ENCODE measurements around the gene ATOH7.

- TF ChIP-seq POLR2AphosphoS5 (IDR thresholded peaks at IDR 0.05) (no peak), POLR2A (IDR thresholded peaks at IDR 0.05; ENCODE audit: low read depth) (no peak)
- TF ChIP-seq, protein P1, sequence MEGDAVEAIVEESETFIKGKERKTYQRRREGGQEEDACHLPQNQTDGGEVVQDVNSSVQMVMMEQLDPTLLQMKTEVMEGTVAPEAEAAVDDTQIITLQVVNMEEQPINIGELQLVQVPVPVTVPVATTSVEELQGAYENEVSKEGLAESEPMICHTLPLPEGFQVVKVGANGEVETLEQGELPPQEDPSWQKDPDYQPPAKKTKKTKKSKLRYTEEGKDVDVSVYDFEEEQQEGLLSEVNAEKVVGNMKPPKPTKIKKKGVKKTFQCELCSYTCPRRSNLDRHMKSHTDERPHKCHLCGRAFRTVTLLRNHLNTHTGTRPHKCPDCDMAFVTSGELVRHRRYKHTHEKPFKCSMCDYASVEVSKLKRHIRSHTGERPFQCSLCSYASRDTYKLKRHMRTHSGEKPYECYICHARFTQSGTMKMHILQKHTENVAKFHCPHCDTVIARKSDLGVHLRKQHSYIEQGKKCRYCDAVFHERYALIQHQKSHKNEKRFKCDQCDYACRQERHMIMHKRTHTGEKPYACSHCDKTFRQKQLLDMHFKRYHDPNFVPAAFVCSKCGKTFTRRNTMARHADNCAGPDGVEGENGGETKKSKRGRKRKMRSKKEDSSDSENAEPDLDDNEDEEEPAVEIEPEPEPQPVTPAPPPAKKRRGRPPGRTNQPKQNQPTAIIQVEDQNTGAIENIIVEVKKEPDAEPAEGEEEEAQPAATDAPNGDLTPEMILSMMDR (IDR thresholded peaks at IDR 0.05): no peak
These were observed 5.3 kb upstream of the ATOH7 start for GRCh38 chr10:68237173-68237572.

All from esophagus muscularis mucosa (tissue), 3 donors.